ENCODE results near the gene NCEH1.
"Not testable (repeated sequence)": the region's sequence is repeated elsewhere in the genome, so short reads cannot be mapped to it uniquely, and the experiment has no call there.

The NCEH1 gene

GRCh38 chr3:172705170-172705569 is 5.7 kb downstream of the NCEH1 start:
- DNase-seq: no peak

DNA sequence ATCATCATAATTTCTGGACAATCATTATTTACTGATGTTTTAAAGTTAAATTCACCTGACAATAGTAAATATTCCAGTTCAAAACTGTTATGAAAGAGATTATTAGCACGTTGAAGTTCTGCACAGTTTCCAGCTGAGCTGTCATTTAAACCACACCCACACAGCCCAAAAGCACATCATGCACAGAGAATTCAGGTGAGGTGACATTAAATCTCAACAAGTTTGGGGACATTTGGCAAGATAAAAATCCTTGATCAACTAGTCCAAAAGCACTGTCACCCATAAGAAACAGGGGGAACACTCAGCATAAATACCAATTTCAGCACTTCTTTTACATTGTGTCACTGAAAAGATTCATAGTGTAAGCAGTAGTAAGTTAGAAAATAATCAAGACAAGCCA is 6.9 kb downstream of the NCEH1 start:
- DNase-seq: no peak

DNA sequence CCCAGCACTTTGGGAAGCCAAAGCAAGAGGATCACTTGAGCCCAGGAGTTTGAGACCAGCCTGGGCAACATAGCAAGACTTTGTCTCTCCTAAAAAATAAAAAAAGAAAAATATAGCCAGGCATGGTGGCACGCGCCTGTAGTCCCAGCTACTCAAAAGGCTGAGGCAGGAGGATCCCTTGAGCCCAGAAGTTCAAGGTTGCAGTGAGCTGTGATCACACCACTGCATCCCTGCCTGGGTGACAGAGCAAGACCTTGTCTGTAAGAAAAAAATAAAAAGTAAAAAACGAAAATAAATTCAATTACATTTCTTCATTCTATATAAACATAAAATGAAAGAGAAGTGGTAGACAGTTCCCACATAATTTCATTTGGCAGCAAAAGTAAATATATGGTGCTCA is 8.1 kb downstream of the NCEH1 start:
- DNase-seq: not testable (repeated sequence)

- DNase-seq: no peak
Observed at GRCh38 chr3:172702256-172702655, 8.6 kb downstream of the NCEH1 start.

GRCh38 chr3:172701751-172702150 is 9.1 kb downstream of the NCEH1 start:
- no peak for DNase-seq

DNA sequence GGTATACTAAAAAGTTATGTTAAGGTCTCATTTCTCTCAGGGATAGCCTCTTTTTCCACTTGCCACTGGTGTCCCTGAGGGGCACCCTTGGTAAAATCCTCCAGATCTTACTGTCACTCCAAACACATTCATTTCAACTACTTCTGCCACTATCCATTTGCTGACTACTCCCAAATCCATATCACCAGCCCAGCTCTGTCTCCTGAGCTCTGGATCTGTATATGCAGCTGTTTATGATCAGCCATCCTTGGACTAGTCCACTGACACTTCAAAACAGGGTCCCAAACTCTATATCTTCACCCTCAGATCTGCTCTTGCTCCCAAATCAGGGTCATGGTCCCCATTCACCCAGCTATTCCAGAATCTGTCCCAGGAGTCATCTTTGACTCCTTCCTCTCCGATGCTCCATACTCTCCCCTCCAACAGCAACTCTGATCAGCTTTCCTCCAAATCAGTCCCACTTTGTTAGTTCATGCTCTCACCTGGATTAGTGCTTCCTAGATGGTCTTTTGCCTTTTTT is 9.9 kb downstream of the NCEH1 start:
- no peak for DNase-seq

GRCh38 chr3:172700256-172700655 is 10.6 kb downstream of the NCEH1 start:
- DNase-seq: no peak

- no peak for DNase-seq
Observed at GRCh38 chr3:172699031-172699430, 11.8 kb downstream of the NCEH1 start.

DNA sequence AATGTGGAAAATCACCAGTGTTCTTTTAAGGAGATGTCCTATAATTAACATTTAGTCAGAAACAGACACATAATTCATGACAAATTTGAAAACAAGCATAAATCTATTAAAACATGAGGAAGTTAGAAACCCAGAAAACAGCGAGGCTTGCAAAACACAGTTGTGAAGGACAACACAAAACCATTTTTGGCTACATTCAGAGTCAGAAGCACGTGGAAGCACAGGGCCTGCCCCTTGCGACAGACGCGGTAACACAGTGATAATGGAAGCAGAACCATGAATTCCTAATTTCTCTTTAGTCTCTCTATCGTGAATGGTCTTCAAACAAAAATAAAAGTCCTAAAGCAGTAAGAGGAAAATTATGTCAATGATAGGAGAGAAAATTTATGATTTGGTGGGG is 12.2 kb downstream of the NCEH1 start:
- no peak for DNase-seq

- no peak for DNase-seq
Observed at GRCh38 chr3:172697558-172697957, 13.3 kb downstream of the NCEH1 start.

- no peak for DNase-seq
Observed at GRCh38 chr3:172696357-172696756, 14.5 kb downstream of the NCEH1 start.

- no peak for DNase-seq
Observed at GRCh38 chr3:172694573-172695246, 16.2 kb downstream of the NCEH1 start.

- DNase-seq: no peak
Observed at GRCh38 chr3:172692751-172693338, 18.0 kb downstream of the NCEH1 start.

DNA sequence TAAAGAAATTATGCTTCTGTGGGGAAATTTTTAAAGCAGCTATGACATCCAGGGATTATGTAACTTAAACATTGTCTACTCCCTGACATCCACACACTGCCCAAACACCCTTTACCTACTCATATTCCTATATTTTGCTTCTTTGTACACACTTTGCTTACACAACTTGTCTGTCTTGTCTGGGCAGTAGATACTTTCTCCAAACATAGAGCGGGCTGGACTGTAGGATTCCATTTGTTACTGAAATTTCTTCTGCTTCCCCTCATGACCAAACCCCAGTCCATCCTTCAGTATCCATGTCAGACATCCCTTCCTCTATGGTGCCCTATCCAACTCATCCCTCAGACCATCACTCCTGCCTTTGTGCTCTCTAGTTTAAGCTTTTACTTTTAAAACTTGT is 19.9 kb downstream of the NCEH1 start:
- no peak for DNase-seq

GRCh38 chr3:172688588-172688987 is 22.3 kb downstream of the NCEH1 start:
- DNase-seq: no peak

DNA sequence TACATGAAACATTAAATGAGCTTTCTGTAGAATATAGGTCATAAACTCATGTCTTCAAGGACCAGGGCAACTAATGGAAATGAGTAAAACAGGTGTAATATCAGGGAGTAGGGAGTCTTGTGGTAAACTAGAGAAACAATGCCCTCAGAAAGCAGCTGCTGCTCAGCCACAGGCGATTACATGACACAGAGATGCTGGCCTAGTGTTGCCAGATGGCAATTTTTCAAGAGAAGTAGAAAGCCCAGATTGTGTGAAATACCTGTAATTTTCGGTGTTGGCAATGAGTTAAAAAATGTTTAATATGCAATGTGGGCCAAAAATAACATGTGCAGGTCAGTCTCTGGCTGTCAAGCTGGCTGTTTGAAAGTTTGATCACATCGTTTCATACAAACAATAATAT is 23.4 kb downstream of the NCEH1 start:
- DNase-seq: no peak

DNA sequence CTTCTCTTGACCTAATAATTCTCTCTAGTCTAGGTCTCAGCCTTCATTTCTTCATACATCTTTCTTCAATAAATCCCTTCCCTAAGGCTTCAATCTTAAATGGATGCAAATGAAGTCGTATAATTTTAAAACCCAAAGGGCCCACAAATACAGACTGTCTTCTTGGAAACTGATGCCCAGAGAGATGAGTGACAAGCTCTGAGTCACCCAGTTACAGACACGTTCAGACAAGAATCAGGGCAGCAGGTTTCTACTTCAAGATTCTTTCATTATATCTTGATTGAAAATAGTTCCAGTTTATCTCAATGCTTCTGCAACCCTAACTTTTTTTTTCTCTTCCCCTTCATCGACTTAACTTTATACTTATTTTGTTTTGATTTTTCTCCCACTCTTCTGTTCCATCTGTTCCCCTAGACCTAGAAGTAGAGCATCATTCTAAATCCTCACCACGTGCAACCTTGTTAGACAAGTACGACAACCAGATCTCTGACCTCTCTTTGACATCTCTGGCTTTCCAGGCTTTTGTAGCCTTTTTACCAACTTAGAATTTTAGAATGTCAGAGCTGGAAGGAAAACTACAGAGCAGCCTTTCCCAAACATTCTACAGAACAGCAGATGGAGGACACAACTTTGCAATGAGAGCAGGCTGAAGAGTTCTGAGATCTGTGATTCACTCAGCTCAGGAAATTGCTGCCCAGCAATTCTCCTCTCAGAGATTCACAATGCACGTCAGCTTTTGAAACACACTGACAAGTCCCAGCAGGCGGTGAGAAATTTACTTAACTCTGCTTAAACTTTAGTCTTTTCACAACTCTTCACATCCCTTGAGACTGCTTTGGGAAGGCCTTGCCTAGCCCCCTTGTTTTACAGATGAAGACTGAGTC is 25.3 kb downstream of the NCEH1 start:
- DNase-seq: no peak

GRCh38 chr3:172680684-172681083 is 30.2 kb downstream of the NCEH1 start:
- DNase-seq: no peak

GRCh38 chr3:172679599-172679998 is 31.3 kb downstream of the NCEH1 start:
- no peak for DNase-seq

DNA sequence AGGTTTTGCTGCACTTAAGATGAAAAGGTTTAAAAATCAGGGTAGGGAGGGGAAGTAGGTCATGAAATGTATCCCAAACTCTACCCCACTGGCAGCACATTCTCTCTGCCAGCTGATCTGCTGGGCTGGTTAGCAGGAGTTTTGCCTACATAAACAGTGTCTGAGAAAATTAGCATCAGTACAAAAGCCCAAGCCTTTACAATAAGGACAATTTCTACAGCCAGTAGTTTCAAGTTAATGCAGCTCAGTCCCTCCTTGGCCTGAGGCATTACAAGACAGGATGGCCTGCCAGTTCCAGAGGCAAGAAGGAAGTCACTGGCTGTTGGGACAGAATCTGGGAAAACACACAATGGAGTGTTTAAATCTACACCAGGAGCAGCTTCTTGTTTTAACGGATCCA is 32.8 kb downstream of the NCEH1 start:
- no peak for DNase-seq

DNA sequence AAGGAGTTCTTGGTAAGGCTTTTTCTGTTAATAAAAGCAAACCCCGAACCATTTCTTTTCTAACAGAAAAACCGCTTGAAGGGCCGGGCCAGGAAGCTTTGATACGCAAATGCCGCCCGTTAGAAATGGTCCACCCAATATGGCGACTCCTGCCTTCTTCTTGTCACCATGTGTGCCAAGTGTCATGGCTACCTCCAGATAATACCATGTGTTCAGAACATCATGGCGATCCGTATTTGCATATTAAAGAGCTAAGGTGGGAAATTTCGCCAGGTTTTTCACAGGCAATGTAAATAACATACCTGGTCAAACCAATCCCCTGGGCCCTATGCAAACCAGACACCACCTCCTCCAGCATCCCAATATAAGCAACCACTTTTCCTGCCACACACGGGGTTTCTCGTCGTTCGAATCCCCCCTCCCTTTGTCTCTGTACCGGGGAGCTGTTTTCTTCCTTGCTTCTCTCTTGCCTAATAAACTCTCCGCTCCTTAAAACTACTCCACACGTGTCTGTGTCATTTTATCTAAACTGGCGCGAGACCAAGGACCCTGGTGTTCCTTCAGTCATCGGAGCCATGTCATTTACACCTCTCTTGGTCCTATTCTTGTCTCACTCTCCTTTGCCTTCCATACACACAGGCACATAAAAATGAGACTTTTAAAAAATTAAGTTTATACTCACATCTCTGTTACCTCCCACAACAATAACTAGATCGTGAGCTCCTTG is 34.5 kb downstream of the NCEH1 start:
- no peak for DNase-seq

DNA sequence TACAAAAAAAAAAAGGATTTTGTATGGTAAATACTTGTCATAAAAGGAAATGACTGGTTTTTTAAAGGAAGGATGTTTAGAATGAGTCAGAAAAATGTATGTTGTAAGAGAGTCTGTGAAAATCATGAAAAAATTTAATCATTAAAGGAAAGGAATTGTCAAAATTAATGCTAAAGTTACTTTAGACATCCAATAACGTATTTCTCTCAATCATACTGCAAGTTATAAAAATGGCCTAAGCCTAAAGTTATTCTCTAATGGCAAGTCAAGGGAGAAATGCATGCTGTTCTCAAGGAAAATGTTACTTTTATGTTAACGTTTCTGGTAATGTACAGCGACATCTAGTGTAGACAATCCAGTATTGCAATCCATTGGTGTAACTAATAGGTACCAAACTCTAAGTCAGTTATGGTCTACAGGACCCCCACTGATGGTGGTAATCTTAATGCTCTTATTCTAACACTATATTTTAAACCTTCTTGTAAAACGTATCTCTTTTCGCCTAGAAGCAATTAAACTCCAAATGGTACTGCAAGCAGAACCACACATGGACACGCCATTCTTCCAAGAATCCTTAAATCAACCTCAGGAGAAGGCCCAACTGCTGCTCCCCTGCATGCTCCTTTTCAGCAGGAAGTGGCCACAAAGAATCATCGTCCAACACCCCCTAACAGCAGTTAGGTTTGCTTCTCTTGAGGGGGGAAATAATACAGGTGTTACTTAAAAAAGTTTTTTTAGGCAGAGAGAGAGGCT is 35.2 kb downstream of the NCEH1 start:
- DNase-seq: no peak
